H1 (cell line): Measurements from ENCODE around the gene STAMBPL1. TPM values are rescaled to one million over a fixed set of nuclear protein-coding genes. Genes with fewer than 3 reads are reported as not detected.

ENCODE experiments used
- CTCF ChIA-PET: fragments of 300-600 bp; sonication (Branson Sonifier 250); formaldehyde crosslinking; loops from one replicate; lab custom pipeline; 2021; ENCODE audit not compliant: partially characterized antibody; lab: Charles Lee
- POLR2A ChIA-PET: fragments of 300-600 bp; sonication (Branson Sonifier 250); formaldehyde crosslinking; loops from one replicate; lab custom pipeline; 2021; ENCODE audit warnings: inconsistent platforms; ENCODE audit not compliant: partially characterized antibody; lab: Charles Lee
- DNase-seq, 2 experiments: peaks; one replicate each; pipeline versions ENCODE4 v3.0.0 to v3.0.0-alpha.2; 2010 to 2022; ENCODE audit warnings: low spot score in 2 of 2, low read depth in 1 of 2, mixed read lengths in 1 of 2
- FAIRE-seq: peaks from 2 replicates; lab custom pipeline; 2011; peaks lifted over from hg19 to GRCh38; lab: Jason Lieb, UNC
- H2AFZ ChIP-seq: 2 replicates; pipeline ENCODE4 v1.8.1; 2012; ENCODE audit warnings: low read length, inconsistent platforms
- H2AK5ac ChIP-seq: 2 replicates; pipeline ENCODE4 v1.6.1; 2013; ENCODE audit warnings: low read depth, low read length
- H2BK120ac ChIP-seq: replicated peaks from 2 replicates; pipeline ENCODE3; 2013; ENCODE audit warnings: low read depth, low read length, inconsistent platforms
- H2BK12ac ChIP-seq: 2 replicates; pipeline ENCODE4 v1.6.1; 2013; ENCODE audit warnings: low read depth, low read length
- H2BK15ac ChIP-seq: 2 replicates; pipeline ENCODE4 v1.6.1; 2013; ENCODE audit warnings: low read length
- H2BK20ac ChIP-seq: 2 replicates; pipeline ENCODE4 v1.6.1; 2013; ENCODE audit warnings: low read length
- H2BK5ac ChIP-seq: 2 replicates; pipeline ENCODE4 v1.6.1; 2013; ENCODE audit warnings: low read depth, low read length
- H3K14ac ChIP-seq: 2 replicates; pipeline ENCODE4 v1.6.1; 2013; ENCODE audit warnings: inconsistent platforms; ENCODE audit not compliant: insufficient read length
- H3K18ac ChIP-seq: 2 replicates; pipeline ENCODE4 v1.6.1; 2013; ENCODE audit warnings: low read length; ENCODE audit errors: extremely low read depth
- H3K23ac ChIP-seq: 2 replicates; pipeline ENCODE4 v1.6.1; 2013; ENCODE audit warnings: inconsistent platforms; ENCODE audit not compliant: insufficient read length
- H3K23me2 ChIP-seq: 2 replicates; pipeline ENCODE4 v1.6.1; 2013; ENCODE audit warnings: low read depth, low read length
- H3K27ac ChIP-seq: 2 replicates; pipeline ENCODE4 v1.6.1; 2011; ENCODE audit warnings: low read depth, low read length, inconsistent platforms
- H3K27me3 ChIP-seq, 4 experiments: replicated peaks in 1 of 4; 1 replicate in 1 of 4; 2 replicates in 3 of 4; pipeline versions ENCODE4 v1.6.1 to v1.8.1; 2011 to 2013; ENCODE audit warnings: low read length in 3 of 4, mild to moderate bottlenecking in 3 of 4, inconsistent platforms in 2 of 4, mixed read lengths in 2 of 4, moderate library complexity in 1 of 4; ENCODE audit not compliant: control insufficient read depth in 3 of 4, insufficient read depth in 3 of 4; ENCODE audit errors: extremely low read depth in 1 of 4
- H3K36me3 ChIP-seq, 4 experiments: 2 replicates each; pipeline versions ENCODE4 v1.6.1 to v1.8.1; 2011 to 2013; ENCODE audit warnings: mild to moderate bottlenecking in 4 of 4, low read length in 3 of 4, moderate library complexity in 2 of 4, control low read depth in 1 of 4, inconsistent platforms in 1 of 4; ENCODE audit not compliant: insufficient read depth in 4 of 4, control insufficient read depth in 2 of 4
- H3K4ac ChIP-seq: replicated peaks from 2 replicates; pipeline ENCODE3; 2013; ENCODE audit warnings: low read length, low read depth, mixed read lengths, inconsistent platforms; ENCODE audit not compliant: insufficient read length
- H3K4me1 ChIP-seq, 4 experiments: replicated peaks in 1 of 4; 1 replicate in 1 of 4; 2 replicates in 3 of 4; pipeline versions ENCODE4 v1.6.1 to v1.8.1; 2011 to 2013; ENCODE audit warnings: low read length in 3 of 4, inconsistent platforms in 2 of 4, mixed read lengths in 1 of 4; ENCODE audit not compliant: insufficient read depth in 4 of 4, control insufficient read depth in 3 of 4
- H3K4me2 ChIP-seq, 2 experiments: 2 replicates each; pipeline versions ENCODE4 v1.6.1 to v1.8.1; 2011 to 2013; ENCODE audit warnings: low read depth in 2 of 2, low read length in 2 of 2, control low read depth in 1 of 2, inconsistent platforms in 1 of 2, mild to moderate bottlenecking in 1 of 2; ENCODE audit not compliant: insufficient read depth in 1 of 2
- H3K4me3 ChIP-seq, 4 experiments: fragments of 200-600, 300-600 bp in 1 of 4; sonication (generic), shearing (Covaris generic), sonication (Bioruptor Twin) in 1 of 4; 2 replicates each; pipeline versions ENCODE4 v1.5.1 to v1.8.1; 2011 to 2016; ENCODE audit warnings: low read length in 4 of 4, low read depth in 3 of 4, control low read depth in 2 of 4, inconsistent platforms in 2 of 4, mild to moderate bottlenecking in 2 of 4, mixed read lengths in 1 of 4, moderate library complexity in 1 of 4; ENCODE audit not compliant: insufficient read depth in 2 of 4; ENCODE audit errors: extremely low read depth in 1 of 4
- H3K56ac ChIP-seq: replicated peaks from 2 replicates; pipeline ENCODE3; 2013; ENCODE audit warnings: low read depth, mild to moderate bottlenecking, mixed read lengths, low read length, inconsistent platforms; ENCODE audit not compliant: insufficient read length
- H3K79me1 ChIP-seq: 2 replicates; pipeline ENCODE4 v1.6.1; 2013; ENCODE audit warnings: low read depth, low read length, control low read depth
- H3K79me2 ChIP-seq, 2 experiments: 2 replicates each; pipeline versions ENCODE4 v1.6.1 to v1.8.1; 2012 to 2013; ENCODE audit warnings: low read length in 2 of 2, mild to moderate bottlenecking in 2 of 2, inconsistent platforms in 1 of 2; ENCODE audit not compliant: insufficient read depth in 2 of 2, control insufficient read depth in 1 of 2
- H3K9ac ChIP-seq, 4 experiments: replicated peaks in 1 of 4; 1 replicate in 1 of 4; 2 replicates in 3 of 4; pipeline versions ENCODE4 v1.6.1 to v1.8.1; 2011 to 2013; ENCODE audit warnings: low read depth in 3 of 4, low read length in 3 of 4, control low read depth in 2 of 4, mild to moderate bottlenecking in 2 of 4, moderate library complexity in 2 of 4, inconsistent platforms in 1 of 4; ENCODE audit errors: extremely low read depth in 1 of 4
- H3K9me3 ChIP-seq, 2 experiments: 2 replicates each; pipeline versions ENCODE4 v1.6.1 to v1.8.1; 2012 to 2013; ENCODE audit warnings: mild to moderate bottlenecking in 2 of 2, moderate library complexity in 2 of 2, control low read depth in 1 of 2, inconsistent platforms in 1 of 2, low read depth in 1 of 2, low read length in 1 of 2, mixed read lengths in 1 of 2; ENCODE audit not compliant: insufficient read depth in 2 of 2
- H4K20me1 ChIP-seq, 2 experiments: replicated peaks in 1 of 2; 2 replicates each; pipeline versions ENCODE3 to v1.8.1; 2011 to 2013; ENCODE audit warnings: inconsistent platforms in 2 of 2, low read length in 2 of 2, mild to moderate bottlenecking in 1 of 2; ENCODE audit not compliant: insufficient read depth in 2 of 2, control insufficient read depth in 1 of 2
- H4K5ac ChIP-seq: 2 replicates; pipeline ENCODE4 v1.6.1; 2013; ENCODE audit warnings: low read length, low read depth, mixed read lengths, inconsistent platforms; ENCODE audit not compliant: insufficient read length
- H4K8ac ChIP-seq: 2 replicates; pipeline ENCODE4 v1.8.0; 2013; ENCODE audit warnings: mild to moderate bottlenecking, moderate library complexity, low read length, inconsistent platforms; ENCODE audit not compliant: insufficient read depth; ENCODE audit errors: extremely low read depth
- H4K91ac ChIP-seq: replicated peaks from 2 replicates; pipeline ENCODE3; 2013; ENCODE audit warnings: low read length, mixed read lengths, inconsistent platforms; ENCODE audit not compliant: insufficient read length
- CHD1 ChIP-seq: IDR thresholded peaks from 2 replicates; pipeline ENCODE4 v1.6.1; 2012; ENCODE audit warnings: low read depth, low read length, improper control_type of control experiment
- CTBP2 ChIP-seq: IDR thresholded peaks from 2 replicates; pipeline ENCODE4 v1.7.0; 2011; ENCODE audit warnings: borderline replicate concordance, mild to moderate bottlenecking, moderate library complexity, mixed read lengths, low read length; ENCODE audit not compliant: insufficient read depth, insufficient read length
- EP300 ChIP-seq, 2 experiments: IDR thresholded peaks; 1 replicate in 1 of 2; 2 replicates in 1 of 2; pipeline ENCODE4 v1.6.1; 2011 to 2012; ENCODE audit warnings: low read depth in 2 of 2, low read length in 2 of 2, mild to moderate bottlenecking in 2 of 2, borderline replicate concordance in 1 of 2, inconsistent platforms in 1 of 2, moderate library complexity in 1 of 2
- KDM4A ChIP-seq: IDR thresholded peaks from one replicate; pipeline ENCODE4 v1.7.1; 2012; ENCODE audit warnings: low read depth, mild to moderate bottlenecking, moderate library complexity, low read length, inconsistent platforms; ENCODE audit not compliant: severe bottlenecking
- NRF1 ChIP-seq: IDR thresholded peaks from 2 replicates; pipeline ENCODE4 v1.6.1; 2011; ENCODE audit warnings: mild to moderate bottlenecking, low read depth, low read length, improper control_type of control experiment
- POLR2AphosphoS5 ChIP-seq: IDR thresholded peaks from 2 replicates; pipeline ENCODE4 v1.6.1; 2011; ENCODE audit warnings: low read depth, low read length
- RAD21 ChIP-seq, 2 experiments: IDR thresholded peaks in 1 of 2; conservative IDR thresholded peaks in 1 of 2; 2 replicates each; pipeline ENCODE4 v1.6.1; 2011; ENCODE audit warnings: low read depth in 2 of 2, low read length in 2 of 2, improper control_type of control experiment in 1 of 2, inconsistent platforms in 1 of 2, mild to moderate bottlenecking in 1 of 2, moderate library complexity in 1 of 2
- RXRA ChIP-seq: IDR thresholded peaks from 2 replicates; pipeline ENCODE4 v1.6.1; 2011; ENCODE audit warnings: low read depth, mild to moderate bottlenecking, low read length, moderate library complexity; ENCODE audit not compliant: insufficient read depth
- SIN3A ChIP-seq, 2 experiments: IDR thresholded peaks in 1 of 2; conservative IDR thresholded peaks in 1 of 2; 2 replicates each; pipeline ENCODE4 v1.6.1; 2011 to 2012; ENCODE audit warnings: low read length in 2 of 2, improper control_type of control experiment in 1 of 2, low read depth in 1 of 2, mild to moderate bottlenecking in 1 of 2
- SP2 ChIP-seq: IDR thresholded peaks from 2 replicates; pipeline ENCODE4 v1.6.1; 2012; ENCODE audit warnings: mild to moderate bottlenecking, low read length, inconsistent platforms
- WGBS, 2 experiments: shearing (Covaris generic) in 1 of 2; methylation state at CpG; one replicate each; pipeline versions ENCODE4 v1.1.6 to v1.1.7; 2013 to 2015; ENCODE audit warnings: low lambda C conversion rate in 2 of 2, mixed read lengths in 2 of 2, inconsistent platforms in 1 of 2, low coverage in 1 of 2, missing lambda C conversion rate in 1 of 2; ENCODE audit not compliant: insufficient replicate concordance in 2 of 2, insufficient coverage in 1 of 2, insufficient read length in 1 of 2; ENCODE audit errors: extremely low coverage in 1 of 2, missing lambda C conversion rate in 1 of 2; 5-methylcytosine and 5-hydroxymethylcytosine counted together
- polyA plus RNA-seq, 7 experiments: library from polyadenylated mRNA; depleted of rRNA in 3 of 7; stranded (reverse) in 5 of 7; unstranded in 2 of 7; fragments of >200 nt in 5 of 7; fragments of 200-250 nt in 2 of 7; gene quantifications; 1 replicate in 5 of 7; 2 replicates in 1 of 7; 4 replicates in 1 of 7; pipeline versions ENCODE4 v1.2.1 to v1.2.3, GENCODE V29; 2011 to 2013; ENCODE audit warnings: missing spikeins in 2 of 7, mixed read lengths in 2 of 7
- total RNA-seq: library from RNA; stranded (reverse); fragmentation: NEBNext Ultra II Directional; extraction: Animal tissue kit (Norgen Biotek cat#: 25700); gene quantifications from 2 replicates; pipeline ENCODE4 v1.2.1, GENCODE V29; 2021

Gene STAMBPL1
- total and polyA plus RNA-seq, 2 of the 8 experiments (the other 6 are each of a cell fraction or from before 2014, with no cell fraction given): 5.5 TPM

DNA sequence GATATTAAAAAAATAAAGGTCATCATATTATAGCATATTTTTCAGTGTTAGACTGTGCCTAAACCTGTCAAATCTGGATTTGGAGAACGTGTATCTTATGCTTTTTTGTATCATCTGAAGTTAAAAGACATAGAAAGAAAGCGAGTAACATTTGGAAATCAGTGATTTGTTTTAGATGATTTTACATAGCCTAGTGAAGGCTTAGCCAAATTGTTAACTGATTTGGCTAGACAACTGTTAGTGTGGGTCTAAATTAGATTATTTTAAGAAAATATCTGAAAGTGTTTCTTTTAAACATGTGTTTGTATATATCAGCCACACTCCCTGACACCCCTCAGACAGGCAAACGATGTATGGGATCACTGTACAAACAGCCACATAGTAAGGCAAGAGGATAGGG, 36.9 kb downstream of the STAMBPL1 start:
- Histone ChIP-seq H2AFZ (no peak overlapping the region), H3K27me3 (no peaks in the 10 kb centered on the region), H3K9ac (no peak overlapping the region)

More for the DNA sequence above, 36.9 kb downstream of the STAMBPL1 start:
- ChIA-PET CTCF (interaction anchor here (0.6 to 2.7 kb wide), 5 partner anchors 14 to 1032 kb away, joined by 3 to 10 read pairs (median 4); no protein-coding TSS in a partner anchor), POLR2A (no interaction called here)
- H3K79me2 ChIP-seq: no peaks in the 10 kb centered on the region
- no peak overlapping the region for H2BK5ac ChIP-seq
- no peak overlapping the region for H3K4me2 ChIP-seq
- H2AK5ac ChIP-seq: no peak overlapping the region
- no peaks in the 10 kb centered on the region for H4K20me1 ChIP-seq
- H3K36me3 ChIP-seq: no peaks in the 10 kb centered on the region
- FAIRE-seq (no peak), DNase-seq (no peak)
- H3K4me3 ChIP-seq: no peak overlapping the region
- no peaks in the 10 kb centered on the region for H3K23me2 ChIP-seq
- no peak overlapping the region for H3K4ac ChIP-seq
- H2BK15ac ChIP-seq: no peak overlapping the region
- H4K8ac ChIP-seq: no peak overlapping the region
- H2BK120ac ChIP-seq: no peak overlapping the region
- no peak overlapping the region for H3K27ac ChIP-seq
- no peak overlapping the region for H2BK20ac ChIP-seq
- no peak overlapping the region for H3K56ac ChIP-seq
- H4K91ac ChIP-seq: no peak overlapping the region
- WGBS, 2 experiments: 94% methylated on average over 3 of the region's 3 CpGs; no CpG with 5 or more reads in 1 of the 2 experiments
- H3K79me1 ChIP-seq: no peaks in the 10 kb centered on the region
- H3K9me3 ChIP-seq: no peaks in the 10 kb centered on the region
- no peak overlapping the region for H3K18ac ChIP-seq
- H3K4me1 ChIP-seq: no peaks in the 10 kb centered on the region
- H4K5ac ChIP-seq: no peak overlapping the region
- H3K23ac ChIP-seq: no peak overlapping the region
- H3K14ac ChIP-seq: no peak overlapping the region
- TF ChIP-seq RXRA: no peak
- no peak for TF ChIP-seq SP2
- TF ChIP-seq CTBP2: no peak
- TF ChIP-seq SIN3A (conservative IDR thresholded peaks at IDR 0.05 in 1 of 2, IDR thresholded peaks at IDR 0.05 in 1 of 2; ENCODE audit: low read depth in 1 of 2, low read length in 2 of 2): no peak
- no peak for TF ChIP-seq RAD21 (IDR thresholded peaks at IDR 0.05 in 1 of 2, conservative IDR thresholded peaks at IDR 0.05 in 1 of 2; ENCODE audit: low read depth in 2 of 2, low read length in 2 of 2)
- TF ChIP-seq KDM4A: no peak
- no peak for TF ChIP-seq EP300 (IDR thresholded peaks at IDR 0.05; ENCODE audit: borderline replicate concordance in 1 of 2, low read depth in 2 of 2, low read length in 2 of 2)
- no peak for TF ChIP-seq POLR2AphosphoS5
- TF ChIP-seq NRF1: no peak
- TF ChIP-seq CHD1: no peak
- no peak overlapping the region for H2BK12ac ChIP-seq
